H1 (cell line): ENCODE results near the gene PRDM5.

Source experiments
- EGR1 ChIP-seq: IDR thresholded peaks from 2 replicates; pipeline ENCODE4 v1.6.1; 2011; ENCODE audit warnings: low read depth, low read length, borderline replicate concordance
- EP300 ChIP-seq, 2 experiments: IDR thresholded peaks; 1 replicate in 1 of 2; 2 replicates in 1 of 2; pipeline ENCODE4 v1.6.1; 2011 to 2012; ENCODE audit warnings: low read depth in 2 of 2, low read length in 2 of 2, mild to moderate bottlenecking in 2 of 2, borderline replicate concordance in 1 of 2, inconsistent platforms in 1 of 2, moderate library complexity in 1 of 2
- EZH2 ChIP-seq: fragments of 200-600 bp; sonication (generic); IDR thresholded peaks from 2 replicates; pipeline ENCODE4 v1.7.1; 2012; ENCODE audit warnings: low read depth, mild to moderate bottlenecking, moderate library complexity, low read length, inconsistent platforms; ENCODE audit not compliant: severe bottlenecking
- GABPA ChIP-seq: IDR thresholded peaks from 2 replicates; pipeline ENCODE4 v1.6.1; 2011; ENCODE audit warnings: mild to moderate bottlenecking, low read length, moderate library complexity, borderline replicate concordance; ENCODE audit not compliant: insufficient read depth
- POLR2A ChIP-seq, 2 experiments: IDR thresholded peaks; 1 replicate in 1 of 2; 2 replicates in 1 of 2; pipeline ENCODE4 v1.6.1; 2011; ENCODE audit warnings: low read depth in 2 of 2, low read length in 2 of 2, mild to moderate bottlenecking in 2 of 2; ENCODE audit errors: control extremely low read depth in 1 of 2
- TAF7 ChIP-seq: optimal IDR thresholded peaks from 2 replicates; pipeline ENCODE3; 2011; ENCODE audit warnings: low read depth, mild to moderate bottlenecking, inconsistent platforms, low read length, moderate library complexity, borderline replicate concordance
- TF ChIP-seq, protein P1 (sequence below), 3 experiments: IDR thresholded peaks; 1 replicate in 2 of 3; 2 replicates in 1 of 3; pipeline versions ENCODE4 v1.5.1 to v1.6.1; 2011; ENCODE audit warnings: low read length in 3 of 3, mild to moderate bottlenecking in 3 of 3, inconsistent platforms in 2 of 3, low read depth in 1 of 3, moderate library complexity in 1 of 3; ENCODE audit not compliant: insufficient read depth in 1 of 3; ENCODE audit errors: control extremely low read depth in 1 of 3

DNA sequence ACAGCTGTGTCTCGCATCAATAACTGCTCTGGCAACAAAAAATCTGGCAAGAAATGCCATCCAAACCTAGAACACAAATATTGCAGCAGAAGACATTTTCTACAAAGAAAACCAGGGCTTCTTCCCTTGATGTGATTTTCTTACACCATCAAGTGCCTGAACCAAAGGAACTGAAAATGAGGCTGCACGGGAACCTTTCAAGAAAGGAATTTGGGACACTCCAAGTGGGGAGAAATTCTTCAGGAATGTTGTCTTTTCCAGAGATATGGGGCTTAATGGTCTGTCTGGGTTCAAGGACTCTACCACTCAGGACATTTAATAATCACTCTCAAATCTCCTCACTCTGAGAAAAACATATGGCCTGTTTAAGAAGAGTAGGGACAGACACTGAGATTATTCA is 57.6 kb downstream of the PRDM5 start:
- TF ChIP-seq GABPA = no peak
- no peak for TF ChIP-seq EZH2
- no peak for TF ChIP-seq TAF7
- TF ChIP-seq EGR1 = no peak
- TF ChIP-seq, protein P1, sequence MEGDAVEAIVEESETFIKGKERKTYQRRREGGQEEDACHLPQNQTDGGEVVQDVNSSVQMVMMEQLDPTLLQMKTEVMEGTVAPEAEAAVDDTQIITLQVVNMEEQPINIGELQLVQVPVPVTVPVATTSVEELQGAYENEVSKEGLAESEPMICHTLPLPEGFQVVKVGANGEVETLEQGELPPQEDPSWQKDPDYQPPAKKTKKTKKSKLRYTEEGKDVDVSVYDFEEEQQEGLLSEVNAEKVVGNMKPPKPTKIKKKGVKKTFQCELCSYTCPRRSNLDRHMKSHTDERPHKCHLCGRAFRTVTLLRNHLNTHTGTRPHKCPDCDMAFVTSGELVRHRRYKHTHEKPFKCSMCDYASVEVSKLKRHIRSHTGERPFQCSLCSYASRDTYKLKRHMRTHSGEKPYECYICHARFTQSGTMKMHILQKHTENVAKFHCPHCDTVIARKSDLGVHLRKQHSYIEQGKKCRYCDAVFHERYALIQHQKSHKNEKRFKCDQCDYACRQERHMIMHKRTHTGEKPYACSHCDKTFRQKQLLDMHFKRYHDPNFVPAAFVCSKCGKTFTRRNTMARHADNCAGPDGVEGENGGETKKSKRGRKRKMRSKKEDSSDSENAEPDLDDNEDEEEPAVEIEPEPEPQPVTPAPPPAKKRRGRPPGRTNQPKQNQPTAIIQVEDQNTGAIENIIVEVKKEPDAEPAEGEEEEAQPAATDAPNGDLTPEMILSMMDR (IDR thresholded peaks at IDR 0.05; ENCODE audit: control extremely low read depth in 1 of 3, insufficient read depth in 1 of 3, low read depth in 1 of 3, low read length in 3 of 3) = no peak
- TF ChIP-seq EP300 (IDR thresholded peaks at IDR 0.05; ENCODE audit: borderline replicate concordance in 1 of 2, low read depth in 2 of 2, low read length in 2 of 2) = no peak
- TF ChIP-seq POLR2A (IDR thresholded peaks at IDR 0.05; ENCODE audit: control extremely low read depth in 1 of 2, low read depth in 2 of 2, low read length in 2 of 2) = no peak
